GM23338 (cell line): ENCODE measurements around the gene MS4A6A. TPM values are rescaled to one million over a fixed set of nuclear protein-coding genes. Genes with fewer than 3 reads are reported as not detected.
A peak's percentile ranks its signal among the peaks of the same experiment; 100 is the strongest.

Experiments used
- ATAC-seq: fragments of 200-7000 bp; cut with Tn5 transposase; 3 replicates; pipeline ENCODE4 v1.9.1; 2020
- DNase-seq: peaks from one replicate; pipeline ENCODE4 v3.0.0-alpha.2; 2015; ENCODE audit warnings: low spot score
- H2AFZ ChIP-seq: fragments of 200-600 bp; sonication (generic); 2 replicates; pipeline ENCODE4 v1.8.0; 2016; ENCODE audit warnings: antibody characterized with exemption, mild to moderate bottlenecking, moderate library complexity
- H3F3A ChIP-seq: fragments of 200-600 bp; sonication (generic); replicated peaks from 2 replicates; pipeline ENCODE4 v1.8.0; 2017; ENCODE audit warnings: antibody characterized with exemption, mixed run types, low read depth
- H3K27ac ChIP-seq: fragments of 200-600 bp; sonication (generic); 2 replicates; pipeline ENCODE4 v1.6.1; 2016; ENCODE audit warnings: low read depth
- H3K27me3 ChIP-seq: fragments of 200-600 bp; sonication (generic); 2 replicates; pipeline ENCODE4 v1.8.0; 2016; ENCODE audit warnings: mild to moderate bottlenecking, mixed run types, moderate library complexity; ENCODE audit not compliant: insufficient read depth
- H3K36me3 ChIP-seq: fragments of 200-600 bp; sonication (generic); 2 replicates; pipeline ENCODE4 v1.8.0; 2016; ENCODE audit warnings: mild to moderate bottlenecking; ENCODE audit not compliant: insufficient read depth
- H3K4me1 ChIP-seq: fragments of 200-600 bp; sonication (generic); 2 replicates; pipeline ENCODE4 v1.8.0; 2016; ENCODE audit warnings: mild to moderate bottlenecking, moderate library complexity; ENCODE audit not compliant: insufficient read depth
- H3K4me2 ChIP-seq: fragments of 200-600 bp; sonication (generic); 2 replicates; pipeline ENCODE4 v1.7.1; 2017; ENCODE audit warnings: mixed run types
- H3K4me3 ChIP-seq: fragments of 200-600 bp; sonication (generic); 2 replicates; pipeline ENCODE4 v1.6.1; 2016; ENCODE audit warnings: mixed run types
- H3K79me2 ChIP-seq: fragments of 200-600 bp; sonication (generic); replicated peaks from 2 replicates; pipeline ENCODE4 v1.8.0; 2017; ENCODE audit warnings: mild to moderate bottlenecking; ENCODE audit not compliant: insufficient read depth
- H3K9me2 ChIP-seq: fragments of 200-600 bp; sonication (generic); 2 replicates; pipeline ENCODE4 v1.8.0; 2017; ENCODE audit not compliant: insufficient read depth
- H4K20me1 ChIP-seq: fragments of 200-600 bp; sonication (generic); replicated peaks from 2 replicates; pipeline ENCODE4 v1.8.0; 2017; ENCODE audit warnings: mild to moderate bottlenecking; ENCODE audit not compliant: insufficient read depth
- H3K27ac Mint-ChIP-seq: 2 replicates; pipeline ENCODE4 v1.8.0; 2020; ENCODE audit warnings: inconsistent platforms, mild to moderate bottlenecking, moderate library complexity, mixed read lengths
- H3K27me3 Mint-ChIP-seq: 3 replicates; pipeline ENCODE4 v1.8.0; 2022; ENCODE audit warnings: low read depth, mild to moderate bottlenecking, moderate library complexity, mixed read lengths, inconsistent platforms; ENCODE audit not compliant: insufficient read depth, poor library complexity
- H3K36me3 Mint-ChIP-seq: 3 replicates; pipeline ENCODE4 v1.8.0; 2021; ENCODE audit warnings: low read depth, mild to moderate bottlenecking, inconsistent platforms, moderate library complexity, mixed read lengths
- H3K4me1 Mint-ChIP-seq: 3 replicates; pipeline ENCODE4 v1.8.0; 2020; ENCODE audit warnings: mild to moderate bottlenecking, inconsistent platforms, mixed read lengths
- H3K4me3 Mint-ChIP-seq: 3 replicates; pipeline ENCODE4 v1.8.0; 2021; ENCODE audit warnings: moderate library complexity, mild to moderate bottlenecking, inconsistent platforms, mixed read lengths
- H3K9me3 Mint-ChIP-seq: 3 replicates; pipeline ENCODE4 v1.8.0; 2020; ENCODE audit warnings: moderate library complexity, mild to moderate bottlenecking, inconsistent platforms, mixed read lengths
- CREB1 ChIP-seq: fragments of 250-450 bp; sonication (Bioruptor Pico); IDR thresholded peaks from 2 replicates; pipeline ENCODE4 v1.5.0; 2020; ENCODE audit warnings: low read depth, mild to moderate bottlenecking, moderate library complexity
- CTCF ChIP-seq, 2 experiments: fragments of 200-600 bp in 1 of 2; sonication (generic) in 1 of 2; conservative IDR thresholded peaks; 2 replicates each; pipeline versions ENCODE4 v1.5.1 to v1.6.1; 2016 to 2017; ENCODE audit warnings: antibody characterized with exemption in 2 of 2, low read depth in 2 of 2, mild to moderate bottlenecking in 2 of 2, moderate library complexity in 1 of 2
- ETS1 ChIP-seq: IDR thresholded peaks from 2 replicates; pipeline ENCODE4 v1.6.1; 2016; ENCODE audit warnings: antibody characterized with exemption
- EZH2phosphoT487 ChIP-seq: fragments of 200-600 bp; sonication (generic); IDR thresholded peaks from one replicate; pipeline ENCODE4 v1.8.1; 2018; ENCODE audit warnings: antibody characterized with exemption; ENCODE audit not compliant: unreplicated experiment
- JUNB ChIP-seq: IDR thresholded peaks from one replicate; pipeline ENCODE4 v1.6.1; 2016; ENCODE audit warnings: antibody characterized with exemption; ENCODE audit not compliant: unreplicated experiment
- NANOG ChIP-seq: IDR thresholded peaks from 2 replicates; pipeline ENCODE4 v1.6.1; 2016; ENCODE audit warnings: antibody characterized with exemption, borderline replicate concordance
- REST ChIP-seq: IDR thresholded peaks from one replicate; pipeline ENCODE4 v1.6.1; 2018; ENCODE audit warnings: antibody characterized with exemption; ENCODE audit not compliant: unreplicated experiment
- STAT1 ChIP-seq: IDR thresholded peaks from one replicate; pipeline ENCODE4 v1.6.1; 2016; ENCODE audit warnings: antibody characterized with exemption; ENCODE audit not compliant: unreplicated experiment
- ZNF114 ChIP-seq: fragments of 250-450 bp; sonication (Bioruptor Pico); IDR thresholded peaks from 2 replicates; pipeline ENCODE4 v1.5.0; 2020; ENCODE audit warnings: mild to moderate bottlenecking, moderate library complexity
- ZNF331 ChIP-seq: fragments of 250-450 bp; sonication (Bioruptor Pico); IDR thresholded peaks from 2 replicates; pipeline ENCODE4 v1.5.0; 2020; ENCODE audit warnings: low read depth, mild to moderate bottlenecking, moderate library complexity
- polyA plus RNA-seq: library from polyadenylated mRNA; unstranded; fragments of >200 nt; fragmentation: Nextera tagmentation; extraction: Ambion mirVana; gene quantifications from 2 replicates; pipeline ENCODE4 v1.2.1, GENCODE V29; 2016
- total RNA-seq: library from RNA; depleted of rRNA; stranded (reverse); fragments of >200 nt; shearing (Covaris generic); gene quantifications from 2 replicates; pipeline ENCODE4 v1.2.3, GENCODE V29; 2014

Gene MS4A6A
- total and polyA plus RNA-seq, 2 experiments from 2014 or later = not detected

GRCh38 chr11:60131912-60132311 is 51.0 kb downstream of the MS4A6A start (continued):
- TF ChIP-seq ZNF331 (CRISPR knock-in tag) (no peak), REST (no peak), NANOG (no peak), EZH2phosphoT487 (no peak), JUNB (no peak), STAT1 (no peak), ETS1 (no peak), CREB1 (CRISPR knock-in tag) (no peak), ZNF114 (no peak)

GRCh38 chr11:60130496-60130895 is 52.4 kb downstream of the MS4A6A start:
- no peaks in the 10 kb centered on the region for H3K27me3 ChIP-seq
- H4K20me1 ChIP-seq = no peaks in the 10 kb centered on the region
- no peak for TF ChIP-seq EZH2phosphoT487
- TF ChIP-seq CTCF (conservative IDR thresholded peaks at IDR 0.05; ENCODE audit: low read depth in 2 of 2) = peak; percentile 76 to 84
- TF ChIP-seq CREB1 (CRISPR knock-in tag) = no peak
- peak; percentile 84 for DNase-seq
- peaks cover 2% of the 10 kb centered on the region; the same call in 1 of the 3 replicates for H3K4me1 Mint-ChIP-seq
- H3K9me3 Mint-ChIP-seq = peaks cover 25% of the 10 kb centered on the region
- no peak overlapping the region for H3K4me3 ChIP-seq
- no peaks in the 10 kb centered on the region for H3K36me3 ChIP-seq
- no peaks in the 10 kb centered on the region for H3K27me3 Mint-ChIP-seq
- H3K79me2 ChIP-seq = no peaks in the 10 kb centered on the region
- no peak overlapping the region for H3K27ac ChIP-seq
- peaks cover 8% of the 10 kb centered on the region; the same call in 1 of the 2 replicates for H3K4me1 ChIP-seq
- H2AFZ ChIP-seq = no peak overlapping the region
- no peak overlapping the region for H3K27ac Mint-ChIP-seq
- H3K36me3 Mint-ChIP-seq = peaks cover 18% of the 10 kb centered on the region
- ATAC-seq = peak; percentile 99
- no peaks in the 10 kb centered on the region for H3F3A ChIP-seq
- H3K4me3 Mint-ChIP-seq = no peak overlapping the region
- H3K9me2 ChIP-seq = 0 out of 2 replicates have a peak, but pooled peaks cover 3% of the 10 kb centered on the region
- no peak overlapping the region for H3K4me2 ChIP-seq
